IMR-90 (cell line): Measurements from ENCODE around the gene KLRC1. TPM values are rescaled to one million over a fixed set of nuclear protein-coding genes. Genes with fewer than 3 reads are reported as not detected.
"Not testable (repeated sequence)": the region's sequence is repeated elsewhere in the genome, so short reads cannot be mapped to it uniquely, and the experiment has no call there.

Experiments
- ATAC-seq: fragments of 200-7000 bp; cut with Tn5 transposase; 2 replicates; pipeline ENCODE4 v1.9.1; 2020; ENCODE audit warnings: low read depth, mild to moderate bottlenecking, moderate library complexity
- BruUV-seq: library from RNA; stranded (reverse); fragments of 400-500 nt; replicated peaks from 2 replicates; lab custom pipeline; 2021; lab: Mats Ljungman, UMichigan
- CTCF ChIA-PET: fragments of 300-600 bp; formaldehyde crosslinking; extraction: SDS; loops from one replicate; lab custom pipeline; 2021; ENCODE audit warnings: antibody characterized with exemption; lab: Yijun Ruan, JAX
- POLR2A ChIA-PET: fragments of 300-600 bp; sonication (Branson Sonifier 250); formaldehyde crosslinking; loops from one replicate; lab custom pipeline; 2022; ENCODE audit warnings: antibody characterized with exemption; ENCODE audit not compliant: unreplicated experiment; lab: Charles Lee
- DNase-seq: peaks from one replicate; pipeline ENCODE4 v3.0.0; 2013
- H2AFZ ChIP-seq: replicated peaks from 2 replicates; pipeline ENCODE3; 2013; ENCODE audit warnings: low read length, mild to moderate bottlenecking; ENCODE audit not compliant: poor library complexity
- H2AK5ac ChIP-seq: 2 replicates; pipeline ENCODE4 v1.6.1; 2013; ENCODE audit warnings: low read depth, low read length, inconsistent platforms
- H2AK9ac ChIP-seq: replicated peaks from 2 replicates; pipeline ENCODE3; 2013; ENCODE audit warnings: mild to moderate bottlenecking, low read depth, low read length, moderate library complexity; ENCODE audit not compliant: poor library complexity
- H2BK120ac ChIP-seq: 2 replicates; pipeline ENCODE4 v1.6.1; 2013; ENCODE audit warnings: low read depth, low read length, inconsistent platforms
- H2BK15ac ChIP-seq: 3 replicates; pipeline ENCODE4 v1.6.1; 2013; ENCODE audit warnings: low read depth, low read length, inconsistent platforms
- H2BK20ac ChIP-seq: 2 replicates; pipeline ENCODE4 v1.6.1; 2013; ENCODE audit warnings: low read depth, mild to moderate bottlenecking, inconsistent platforms, low read length, moderate library complexity
- H2BK5ac ChIP-seq: 2 replicates; pipeline ENCODE4 v1.6.1; 2013; ENCODE audit warnings: mild to moderate bottlenecking, low read depth, low read length, inconsistent platforms; ENCODE audit not compliant: poor library complexity, severe bottlenecking
- H3K14ac ChIP-seq: replicated peaks from 2 replicates; pipeline ENCODE4 v1.6.1; 2013; ENCODE audit warnings: low read depth, low read length, inconsistent platforms
- H3K18ac ChIP-seq: 2 replicates; pipeline ENCODE4 v1.6.1; 2013; ENCODE audit warnings: low read depth, low read length, control low read depth
- H3K23ac ChIP-seq: 2 replicates; pipeline ENCODE4 v1.6.1; 2013; ENCODE audit warnings: low read depth, low read length, inconsistent platforms
- H3K27ac ChIP-seq: 2 replicates; pipeline ENCODE4 v1.5.1; 2013; ENCODE audit warnings: mild to moderate bottlenecking, control low read depth, low read length; ENCODE audit not compliant: insufficient read depth
- H3K27me3 ChIP-seq: 2 replicates; pipeline ENCODE4 v1.6.1; 2013; ENCODE audit warnings: low read length; ENCODE audit not compliant: control insufficient read depth, insufficient read depth
- H3K36me3 ChIP-seq: 2 replicates; pipeline ENCODE4 v1.6.1; 2013; ENCODE audit warnings: low read length, mixed read lengths; ENCODE audit not compliant: control insufficient read depth, insufficient read depth
- H3K4ac ChIP-seq: 2 replicates; pipeline ENCODE4 v1.6.1; 2013; ENCODE audit warnings: low read depth, low read length, inconsistent platforms
- H3K4me1 ChIP-seq: 2 replicates; pipeline ENCODE4 v1.6.1; 2013; ENCODE audit warnings: low read length, mixed read lengths; ENCODE audit not compliant: control insufficient read depth, insufficient read depth
- H3K4me2 ChIP-seq: 2 replicates; pipeline ENCODE4 v1.6.1; 2013; ENCODE audit warnings: low read depth, mild to moderate bottlenecking, control low read depth, low read length, moderate library complexity
- H3K4me3 ChIP-seq: 2 replicates; pipeline ENCODE4 v1.5.1; 2013; ENCODE audit warnings: low read depth, mild to moderate bottlenecking, control low read depth, low read length, moderate library complexity; ENCODE audit not compliant: insufficient read depth
- H3K56ac ChIP-seq: 2 replicates; pipeline ENCODE4 v1.6.1; 2013; ENCODE audit warnings: low read length, inconsistent platforms; ENCODE audit not compliant: insufficient read depth; ENCODE audit errors: extremely low read depth
- H3K79me1 ChIP-seq, 2 experiments: 2 replicates each; pipeline ENCODE4 v1.6.1; 2013; ENCODE audit warnings: low read length in 2 of 2, inconsistent platforms in 1 of 2, low read depth in 1 of 2
- H3K9ac ChIP-seq: 2 replicates; pipeline ENCODE4 v1.6.1; 2013; ENCODE audit warnings: low read depth, low read length, control low read depth
- H3K9me1 ChIP-seq: 2 replicates; pipeline ENCODE4 v1.6.1; 2013; ENCODE audit warnings: low read length, inconsistent platforms; ENCODE audit not compliant: insufficient read depth
- H3K9me3 ChIP-seq: 2 replicates; pipeline ENCODE4 v1.6.1; 2013; ENCODE audit warnings: low read length; ENCODE audit not compliant: control insufficient read depth, insufficient read depth
- H4K20me1 ChIP-seq: 2 replicates; pipeline ENCODE4 v1.6.1; 2013; ENCODE audit warnings: low read length, inconsistent platforms; ENCODE audit not compliant: insufficient read depth
- H4K5ac ChIP-seq: 2 replicates; pipeline ENCODE4 v1.6.1; 2013; ENCODE audit warnings: mild to moderate bottlenecking, low read depth, low read length, control low read depth
- H4K8ac ChIP-seq, 2 experiments: 2 replicates each; pipeline ENCODE4 v1.6.1; 2013; ENCODE audit warnings: low read depth in 2 of 2, low read length in 2 of 2, control low read depth in 1 of 2, inconsistent platforms in 1 of 2
- H4K91ac ChIP-seq: 2 replicates; pipeline ENCODE4 v1.6.1; 2013; ENCODE audit warnings: low read depth, low read length, inconsistent platforms; ENCODE audit not compliant: insufficient read depth
- WGBS, 2 experiments: methylation state at CpG; one replicate each; pipeline versions ENCODE4 v1.1.5 to v1.1.7; 2013; ENCODE audit warnings: missing lambda C conversion rate in 2 of 2; ENCODE audit not compliant: insufficient read length in 1 of 2; ENCODE audit errors: extremely low coverage in 2 of 2; 5-methylcytosine and 5-hydroxymethylcytosine counted together
- dilution Hi-C: fragments of 300-500 bp; cut with HindIII; formaldehyde crosslinking; loops from one replicate; pipeline ENCODE4 v1.14.3; 2018; ENCODE audit warnings: low sequenced_read_pairs; ENCODE audit not compliant: unreplicated experiment
- in situ Hi-C: fragments of 300-500 bp; cut with MboI; formaldehyde crosslinking; loops from 3 replicates; pipeline ENCODE4 v1.14.3; 2019; ENCODE audit warnings: low sequenced_read_pairs, inconsistent platforms, mixed read lengths
- intact Hi-C: fragments of 100-400 bp; cut with micrococcal nuclease; formaldehyde crosslinking; loops from 2 replicates; pipeline ENCODE4 v1.10.0; 2022
- polyA plus RNA-seq, 3 experiments: library from polyadenylated mRNA; depleted of rRNA; stranded (reverse); fragments of >200 nt; gene quantifications; 2 replicates each; pipeline ENCODE4 v1.2.3, GENCODE V29; 2012; ENCODE audit warnings: low replicate concordance in 1 of 3
- total RNA-seq: library from RNA; depleted of rRNA; stranded (reverse); fragments of >200 nt; gene quantifications from 2 replicates; pipeline ENCODE4 v1.2.3, GENCODE V29; 2012

KLRC1 gene
- total and polyA plus RNA-seq, 2 of the 4 experiments (the other 2 are of a cell fraction): not detected

GRCh38 chr12:10425938-10426337 lies 27.2 kb downstream of the KLRC1 start:
- CTCF ChIA-PET, H4K8ac ChIP-seq, in situ Hi-C loops, H2BK20ac ChIP-seq, H2BK5ac ChIP-seq, H3K4me3 ChIP-seq, H3K27ac ChIP-seq, H3K9ac ChIP-seq, H3K14ac ChIP-seq, H2AK5ac ChIP-seq, H3K79me1 ChIP-seq, H3K18ac ChIP-seq, H2BK15ac ChIP-seq, BruUV-seq, H3K9me1 ChIP-seq, POLR2A ChIA-PET, H4K5ac ChIP-seq, ATAC-seq, H3K56ac ChIP-seq, H3K9me3 ChIP-seq, intact Hi-C loops, H3K23ac ChIP-seq, DNase-seq, H4K20me1 ChIP-seq, H2AFZ ChIP-seq, H3K4me2 ChIP-seq, H4K91ac ChIP-seq, dilution Hi-C loops, H3K27me3 ChIP-seq, H3K4ac ChIP-seq, H3K4me1 ChIP-seq, H3K36me3 ChIP-seq, H2BK120ac ChIP-seq, H2AK9ac ChIP-seq: not testable (repeated sequence)
- WGBS, 2 experiments: no CpG with 5 or more reads among the region's 8 CpGs

GRCh38 chr12:10424260-10424899 lies 28.8 kb downstream of the KLRC1 start:
- H4K20me1 ChIP-seq, H2BK5ac ChIP-seq, H3K4me1 ChIP-seq, H3K9me1 ChIP-seq, H3K4ac ChIP-seq, in situ Hi-C loops, H3K9me3 ChIP-seq, H3K27me3 ChIP-seq, H3K56ac ChIP-seq, DNase-seq, H3K27ac ChIP-seq, H3K4me3 ChIP-seq, H2BK120ac ChIP-seq, H3K4me2 ChIP-seq, H3K36me3 ChIP-seq, H4K91ac ChIP-seq, H2AK5ac ChIP-seq, H2AFZ ChIP-seq, intact Hi-C loops, H2AK9ac ChIP-seq, H3K14ac ChIP-seq, H2BK15ac ChIP-seq, H3K18ac ChIP-seq, H4K5ac ChIP-seq, CTCF ChIA-PET, H3K23ac ChIP-seq, dilution Hi-C loops, H2BK20ac ChIP-seq, H3K9ac ChIP-seq, POLR2A ChIA-PET, BruUV-seq, H4K8ac ChIP-seq, H3K79me1 ChIP-seq: not testable (repeated sequence)
- no CpG with 5 or more reads among the region's 1 CpG for WGBS, 2 experiments
- peak; percentile 87 for ATAC-seq
